Stimulated activated naive CD4-positive, alpha-beta T cell (primary cell): Measurements from ENCODE around the gene CLIP3.

ENCODE experiments used
- DNase-seq, 6 experiments: peaks; one replicate each; lab custom pipeline; 2025; lab: John Stamatoyannopoulos, UW

Gene CLIP3

DNA sequence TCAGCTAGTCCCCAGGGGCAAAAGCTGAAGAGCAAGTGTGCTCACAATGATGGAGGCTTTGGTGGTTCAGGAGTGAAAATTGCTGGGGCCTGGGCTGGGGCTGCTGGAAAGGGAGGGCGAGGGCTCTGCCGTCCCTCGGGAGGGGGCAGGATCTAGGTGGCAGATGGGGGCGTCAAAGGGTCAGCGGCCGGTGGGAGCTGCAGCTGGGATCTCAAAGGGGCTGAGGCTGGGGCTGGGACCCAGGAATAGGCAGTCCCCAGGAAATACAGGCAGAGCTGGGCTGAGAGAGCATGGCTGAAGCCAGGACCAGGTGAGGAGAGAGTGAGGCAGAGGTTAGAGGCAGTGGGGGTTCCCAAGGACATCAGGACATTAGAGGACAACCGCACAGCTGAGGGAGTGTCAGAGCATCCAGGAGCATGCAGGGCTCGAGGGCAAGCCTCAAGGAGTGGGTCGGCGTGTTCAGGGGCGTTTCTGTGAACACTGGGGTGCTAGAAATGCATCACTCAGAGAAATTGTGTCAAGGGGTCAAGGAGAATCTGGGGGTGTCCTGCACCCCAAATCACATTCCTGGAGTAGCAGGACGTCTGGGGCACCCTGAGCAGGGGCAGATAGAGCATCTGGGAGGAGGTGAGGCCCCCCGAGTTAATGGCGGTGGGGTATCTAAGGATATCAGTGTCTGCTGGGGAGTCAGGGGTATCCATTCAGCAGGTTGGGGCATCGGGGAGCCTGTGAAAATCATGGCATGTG lies 22.9 kb downstream of the CLIP3 start:
- DNase-seq: no peak

DNA sequence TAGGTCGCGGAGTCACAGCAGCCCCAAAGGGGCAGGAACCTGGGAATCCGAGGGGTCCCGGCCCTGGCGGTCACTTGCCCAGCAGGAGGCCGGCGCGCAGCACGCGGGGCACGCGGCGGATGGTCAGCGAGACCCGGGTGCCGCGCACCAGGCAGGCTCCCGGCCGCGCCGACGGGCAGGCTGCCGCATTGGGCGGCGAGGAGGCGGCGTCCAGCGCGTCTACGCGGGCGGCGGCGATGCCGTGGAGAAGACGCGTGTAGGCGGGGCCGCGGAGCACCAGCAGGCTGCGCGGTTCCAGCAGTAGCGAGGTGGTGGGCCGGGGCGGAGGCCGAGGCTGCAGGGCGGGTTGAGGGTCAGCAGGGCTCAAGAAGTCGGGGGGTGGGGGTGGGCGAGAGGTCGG lies 23.5 kb downstream of the CLIP3 start:
- peak in 5 of 6 experiments; percentile 6 to 24 (median 13) for DNase-seq

DNA sequence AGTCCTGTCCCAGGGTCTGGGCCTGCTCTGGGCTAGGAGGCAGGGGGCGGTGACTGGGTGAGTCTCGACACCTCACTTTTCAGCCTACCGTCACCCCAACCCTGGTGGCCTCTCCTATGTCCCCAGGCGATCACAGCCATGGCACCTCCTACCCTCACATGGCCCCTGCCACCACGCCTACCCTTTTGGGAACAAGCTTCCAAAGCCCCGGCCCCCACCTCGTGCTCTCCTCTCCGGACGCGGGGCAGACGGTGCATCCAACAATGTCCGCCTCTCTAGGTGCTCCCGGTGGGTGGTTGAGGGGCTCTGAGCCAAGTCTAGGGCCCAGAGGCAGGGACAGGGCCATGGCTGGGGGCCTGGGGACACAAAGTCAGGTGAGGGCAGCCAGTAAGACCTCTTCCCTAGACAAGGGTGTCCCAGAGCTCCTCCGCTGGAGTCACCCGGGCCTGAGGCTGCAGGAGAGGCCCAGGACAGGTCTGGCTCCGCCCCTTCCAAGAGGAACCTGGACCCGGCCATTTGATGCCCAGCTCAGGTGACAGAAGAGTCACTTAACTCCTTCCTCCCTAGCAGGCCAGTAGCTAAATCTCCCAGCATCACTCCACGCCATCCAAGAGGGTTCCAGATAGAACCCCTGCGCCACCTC lies 24.2 kb downstream of the CLIP3 start, which contains the start of gene SYNE4:
Gene SYNE4, minus strand, starts transcription at position 478 of the 643 bp plus-strand sequence. Its CDS starts 132 bp downstream, at position 346.
- DNase-seq: no peak

DNA sequence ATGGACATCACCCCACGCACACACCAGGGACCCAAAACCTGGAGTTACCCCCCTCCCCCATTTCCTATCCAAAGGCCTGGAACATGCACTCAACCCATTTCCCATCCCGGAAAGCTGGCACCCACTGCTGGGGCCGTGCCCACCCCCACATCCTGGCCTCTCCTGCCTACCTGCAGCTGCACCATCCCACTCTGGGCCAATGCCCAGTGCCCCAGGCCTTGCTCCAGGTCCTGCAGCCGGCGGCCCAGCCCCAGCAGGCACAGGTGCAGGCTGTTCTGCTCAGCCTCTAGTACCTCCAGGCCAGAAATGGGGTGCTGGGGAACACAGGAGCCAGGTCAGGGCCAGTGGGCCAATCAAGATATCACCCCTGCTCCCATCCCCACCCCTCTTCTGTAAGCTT lies 25.7 kb downstream of the CLIP3 start:
- DNase-seq: no peak

DNA sequence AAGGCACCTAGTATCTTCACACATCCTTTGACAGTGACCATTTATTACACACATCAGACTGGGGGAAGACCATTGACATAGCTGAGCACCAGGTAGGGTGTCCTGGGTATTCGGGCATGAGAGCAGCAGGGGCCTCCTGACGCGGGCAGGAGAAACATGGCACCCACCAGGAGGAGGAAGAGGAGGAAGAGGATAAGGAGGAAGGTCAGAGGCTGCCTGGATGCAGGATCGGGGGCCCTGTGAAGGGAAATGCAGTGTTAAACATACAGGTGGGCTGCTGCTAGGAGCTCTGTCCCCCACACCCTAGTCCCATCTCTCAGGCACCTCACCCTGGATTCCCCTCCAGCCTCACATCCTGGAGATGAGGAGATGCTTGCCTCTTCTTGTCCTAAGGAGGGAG lies 29.4 kb downstream of the CLIP3 start:
- no peak for DNase-seq

DNA sequence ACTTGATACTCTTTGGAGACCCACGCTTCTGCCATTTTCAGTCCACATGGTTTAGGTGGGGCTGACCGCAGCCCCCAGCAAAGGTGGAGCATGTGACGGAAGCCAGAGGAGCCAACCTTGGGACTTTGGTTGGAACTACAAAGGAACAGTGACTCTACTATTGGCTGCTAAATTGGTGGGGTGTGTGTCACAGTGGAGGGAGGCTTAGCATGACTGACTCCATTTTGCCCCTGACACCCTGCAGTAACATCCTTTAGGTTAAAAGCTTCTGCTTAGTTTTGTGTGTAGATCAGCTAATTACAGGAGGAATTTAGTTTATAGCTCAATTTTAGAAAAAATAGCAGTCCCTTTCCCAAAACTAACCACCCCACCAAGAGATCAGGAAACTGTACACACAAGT lies 31.1 kb downstream of the CLIP3 start:
- DNase-seq: no peak

DNA sequence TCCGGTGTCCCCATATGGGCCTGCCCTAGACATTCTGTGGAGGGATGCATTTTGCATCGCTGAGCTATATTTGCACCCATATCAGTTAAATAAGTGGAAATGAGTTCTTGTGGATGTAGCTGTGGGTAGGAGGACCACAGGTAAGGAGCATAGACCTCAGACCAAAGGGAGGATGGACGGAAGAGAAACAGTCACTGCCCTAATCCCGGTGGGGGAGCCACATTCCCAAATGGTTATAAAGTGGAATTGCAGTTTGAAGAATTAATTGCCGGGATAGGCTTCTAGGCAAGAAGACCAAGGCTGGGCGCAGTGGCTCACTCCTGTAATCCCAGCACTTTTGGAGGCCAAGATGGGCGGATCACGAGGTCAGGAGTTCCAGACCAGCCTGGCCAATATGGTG lies 35.9 kb downstream of the CLIP3 start:
- DNase-seq: no peak

DNA sequence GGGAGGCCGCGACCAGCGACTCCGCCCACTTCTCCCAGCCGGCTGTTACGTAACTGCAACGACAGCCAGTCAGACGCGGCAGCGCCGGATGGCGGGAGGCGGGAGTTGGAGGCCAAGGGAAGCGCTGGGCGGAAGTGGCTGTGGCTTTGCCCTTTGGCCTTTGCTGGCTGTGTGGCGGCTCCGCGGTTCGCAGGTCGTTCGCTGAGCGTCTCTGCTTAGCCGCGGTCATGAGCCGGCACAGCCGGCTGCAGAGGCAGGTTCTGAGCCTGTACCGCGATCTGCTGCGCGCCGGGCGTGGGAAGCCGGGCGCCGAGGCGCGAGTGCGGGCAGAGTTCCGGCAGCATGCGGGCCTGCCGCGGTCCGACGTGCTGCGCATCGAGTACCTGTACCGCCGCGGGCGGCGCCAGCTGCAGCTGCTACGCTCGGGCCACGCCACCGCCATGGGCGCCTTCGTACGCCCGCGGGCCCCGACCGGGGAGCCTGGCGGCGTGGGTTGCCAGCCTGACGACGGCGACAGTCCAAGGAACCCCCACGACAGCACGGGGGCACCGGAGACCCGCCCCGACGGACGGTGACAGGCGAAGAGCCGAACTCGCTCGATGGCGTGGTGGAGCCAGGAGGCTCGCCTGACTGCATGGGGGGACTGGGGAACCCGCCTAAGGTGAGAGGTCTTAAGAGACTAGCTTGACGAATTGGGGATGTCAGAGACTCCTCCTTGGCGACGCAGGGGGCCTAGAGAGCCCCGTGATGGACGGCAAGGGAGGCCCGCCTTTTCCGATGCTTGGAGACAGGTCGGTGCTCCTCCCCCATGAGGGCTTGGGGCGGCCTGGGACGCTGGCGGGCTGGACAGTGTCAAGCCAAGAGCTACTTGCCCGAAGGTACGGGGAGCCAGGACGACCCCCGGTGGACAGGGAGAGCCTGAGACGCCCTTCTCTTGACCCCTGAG lies 37.4 kb downstream of the CLIP3 start, which contains the start of gene SDHAF1:
Gene SDHAF1, plus strand, starts transcription at position 141 of the 946 bp plus-strand sequence. Its CDS starts 87 bp downstream, at position 228.
- DNase-seq: peak; percentile 80 to 90 (median 86)

DNA sequence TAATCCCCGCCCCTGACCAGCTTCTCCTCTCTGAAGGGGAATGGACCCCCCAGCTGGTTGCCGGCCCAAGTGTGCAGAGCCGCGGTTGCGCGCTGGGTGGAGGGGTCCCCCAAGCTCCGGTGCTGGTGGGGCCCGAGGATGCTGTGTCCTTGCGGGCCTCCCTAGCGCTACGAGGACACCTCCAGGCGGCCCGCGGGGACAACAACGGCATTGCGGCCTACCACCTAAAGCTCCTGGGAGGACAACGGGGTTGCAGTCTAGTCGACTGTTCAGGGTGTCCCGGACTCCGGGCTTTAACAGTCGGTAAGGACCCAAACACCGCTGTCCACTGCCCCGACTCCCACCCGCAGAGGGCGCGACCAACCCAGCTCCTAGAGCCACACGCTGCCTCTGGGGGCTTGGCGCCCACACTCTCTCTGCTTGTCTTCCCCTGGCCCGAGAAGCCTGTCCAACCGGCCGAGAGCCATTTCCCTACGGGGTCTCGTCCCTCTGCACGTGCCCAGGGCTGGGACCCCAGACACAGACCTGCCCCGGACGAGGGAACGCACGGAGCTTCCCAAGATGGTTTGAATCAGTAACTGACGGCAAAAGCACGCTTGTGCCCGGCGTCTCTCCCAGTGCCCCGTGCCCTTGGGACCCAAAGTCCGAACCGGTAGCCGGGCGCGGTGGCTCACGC lies 38.6 kb downstream of the CLIP3 start:
- peak in 2 of 6 experiments; percentile 1 to 19 for DNase-seq

DNA sequence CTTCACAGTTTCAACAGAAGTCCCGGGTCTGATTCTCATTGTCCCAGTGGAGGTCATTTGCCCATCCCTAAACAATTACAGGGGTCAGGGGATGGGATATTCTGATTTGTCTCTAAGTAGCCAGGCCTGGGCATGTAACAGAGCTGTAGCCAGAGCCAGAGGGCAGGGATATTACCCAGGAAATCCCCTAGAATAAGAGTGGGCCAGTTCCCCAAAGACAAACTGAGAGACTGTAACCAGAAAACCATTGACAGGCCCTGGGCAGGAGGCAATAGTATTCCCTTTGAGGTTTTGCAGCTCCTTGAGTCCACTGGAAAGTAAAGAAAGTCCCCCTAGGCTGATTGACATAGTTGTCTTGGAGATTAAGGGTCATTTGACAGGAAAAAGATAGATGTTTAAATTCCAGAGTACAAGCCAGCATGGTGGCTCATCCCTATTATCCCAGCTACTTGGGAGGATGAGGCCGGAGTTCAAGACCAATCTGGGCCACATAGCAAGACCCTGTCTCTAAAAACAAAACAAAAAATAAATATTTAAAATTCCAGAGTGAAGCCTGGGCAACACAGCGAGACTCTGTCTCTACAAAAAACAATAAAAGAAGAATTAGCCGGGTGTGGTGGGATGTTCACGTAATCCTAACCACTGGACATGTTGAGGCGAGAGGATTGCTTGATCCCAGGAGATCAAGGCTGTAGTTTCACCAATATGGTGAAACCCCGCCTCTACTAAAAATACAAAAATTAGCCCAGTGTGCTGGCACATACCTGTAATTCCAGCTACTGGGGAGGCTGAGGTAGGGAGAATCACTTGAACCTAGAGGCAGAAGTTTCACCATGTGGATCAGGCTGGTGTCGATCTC lies 39.5 kb downstream of the CLIP3 start:
- no peak for DNase-seq

DNA sequence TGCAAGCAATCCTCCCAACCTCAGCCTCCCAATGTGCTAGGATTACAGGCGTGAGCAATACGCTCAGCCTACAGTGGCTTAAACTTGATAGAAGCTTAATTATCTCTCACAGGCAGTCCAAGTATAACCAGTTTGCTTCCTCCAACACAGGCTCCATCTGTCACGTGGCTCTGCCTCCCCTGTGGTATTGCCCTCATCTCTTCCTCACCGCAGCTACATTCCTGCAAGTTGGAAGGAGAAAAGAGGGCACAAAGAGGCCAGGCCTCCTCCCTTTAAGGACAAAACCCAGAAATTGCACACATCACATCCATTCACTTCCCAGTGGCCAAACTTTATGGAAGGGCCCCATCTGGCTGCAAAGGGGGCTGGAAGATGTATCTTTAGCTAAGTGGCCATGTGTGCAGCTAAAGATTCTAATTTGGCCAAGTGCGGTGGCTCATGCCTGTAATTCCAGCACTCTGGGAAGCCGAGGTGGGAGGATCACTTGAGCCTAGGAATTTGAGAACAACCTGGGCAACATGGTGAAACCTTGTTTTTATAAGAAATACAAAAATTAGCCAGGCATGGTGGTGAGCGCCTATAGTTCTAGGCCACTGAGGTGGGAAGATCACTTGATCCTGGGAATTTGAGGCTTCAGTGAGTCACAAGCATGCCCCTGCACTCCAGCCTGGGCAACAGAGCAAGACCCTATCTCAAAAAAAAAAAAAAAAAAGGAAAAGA lies 40.8 kb downstream of the CLIP3 start:
- DNase-seq: no peak

DNA sequence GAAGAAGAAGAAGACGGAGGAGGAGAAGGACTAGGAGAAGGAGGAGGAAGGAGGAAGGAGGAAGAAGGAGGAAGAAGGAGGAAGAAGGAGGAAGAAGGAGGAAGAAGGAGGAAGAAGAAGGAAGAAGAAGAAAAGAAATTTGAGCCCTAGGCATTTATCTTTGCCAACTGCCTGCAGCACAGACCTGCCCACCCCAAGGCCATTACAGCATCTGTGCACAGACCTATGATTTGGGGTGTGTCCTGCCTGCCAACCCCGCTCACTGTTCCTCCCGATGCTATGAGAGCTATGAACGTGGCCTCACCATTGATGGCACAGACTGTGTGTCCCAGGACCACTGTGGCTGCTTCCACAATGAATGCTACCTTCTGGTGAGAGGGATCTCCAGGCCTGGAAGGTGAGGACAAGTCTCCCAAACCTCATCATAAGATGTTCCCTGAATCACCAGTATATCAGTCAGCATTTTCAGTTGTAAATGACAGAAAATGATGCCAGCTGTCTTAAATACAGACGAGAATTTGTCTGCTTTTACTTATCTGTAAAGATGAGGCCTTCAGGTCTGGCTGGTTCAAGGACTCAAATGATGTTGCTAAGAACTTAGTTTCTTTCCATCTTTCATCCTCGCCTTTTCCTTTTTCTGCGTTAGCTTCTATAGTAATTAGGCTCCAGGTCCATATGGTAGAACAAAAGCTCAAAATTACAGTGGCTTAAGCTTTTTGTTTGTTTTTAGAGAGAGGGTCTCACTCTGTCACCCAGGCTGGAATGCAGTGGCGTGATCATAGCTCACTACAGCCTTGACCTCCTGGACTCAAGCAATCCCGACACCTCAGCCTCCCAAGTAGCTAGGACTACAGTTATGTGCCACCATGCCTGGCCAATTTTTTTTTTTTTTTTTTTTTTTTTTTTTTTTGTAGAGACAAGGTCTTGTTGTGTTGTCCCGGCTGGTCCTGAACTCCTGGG lies 41.6 kb downstream of the CLIP3 start:
- no peak for DNase-seq

DNA sequence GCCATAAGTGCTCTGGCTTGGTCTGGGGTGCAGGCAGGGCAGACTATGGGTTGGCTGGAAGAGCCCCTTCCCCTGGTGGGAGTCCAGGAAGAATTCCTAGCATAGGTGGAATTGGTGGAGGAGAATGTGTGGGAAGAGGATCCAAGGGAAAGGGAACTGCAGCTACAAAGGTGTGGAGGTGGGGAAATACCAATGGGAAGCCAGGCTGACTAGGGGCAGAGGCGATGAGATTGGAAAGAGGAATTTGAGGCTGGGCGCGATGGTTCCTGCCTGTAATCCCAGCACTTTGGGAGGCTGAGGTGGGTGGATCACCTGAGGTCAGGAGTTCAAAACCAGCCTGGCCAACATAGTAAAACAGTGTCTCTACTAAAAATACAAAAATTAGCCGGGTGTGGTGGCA lies 42.5 kb downstream of the CLIP3 start:
- DNase-seq: no peak

DNA sequence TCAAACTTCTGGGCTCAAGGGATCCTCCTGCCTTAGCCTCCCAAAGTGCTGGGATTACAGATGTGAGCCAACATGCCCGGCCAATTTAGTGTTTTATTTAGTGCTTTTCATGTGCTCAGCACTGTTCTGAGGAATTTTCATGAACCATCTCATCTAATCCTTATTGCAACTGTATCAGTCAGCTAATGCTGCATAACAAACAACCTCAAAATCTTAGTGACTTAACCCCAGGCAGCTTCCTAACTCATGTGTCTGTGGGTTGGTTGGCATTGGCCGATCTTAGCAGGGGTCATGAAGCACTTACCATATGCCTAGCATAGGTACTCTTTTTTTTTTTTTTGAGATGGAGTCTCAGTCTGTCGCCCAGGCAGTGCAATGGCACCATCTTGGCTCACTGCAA lies 43.8 kb downstream of the CLIP3 start:
- no peak for DNase-seq

DNA sequence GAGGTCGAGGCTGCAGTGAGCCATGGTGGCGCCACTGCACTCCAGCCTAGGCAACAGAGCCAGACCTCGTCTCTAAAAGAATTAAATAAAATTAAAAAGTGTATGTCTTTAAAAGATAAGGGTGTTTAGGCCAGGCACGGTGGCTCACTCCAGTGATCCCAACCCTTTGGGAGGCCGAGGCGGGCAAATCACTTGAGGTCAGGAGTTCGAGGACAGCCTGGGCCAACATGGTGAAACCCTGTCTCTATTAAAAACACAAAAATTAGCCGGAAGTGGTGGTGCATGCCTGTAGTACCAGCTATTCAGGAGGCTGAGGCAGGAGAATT lies 45.1 kb downstream of the CLIP3 start:
- DNase-seq: no peak

DNA sequence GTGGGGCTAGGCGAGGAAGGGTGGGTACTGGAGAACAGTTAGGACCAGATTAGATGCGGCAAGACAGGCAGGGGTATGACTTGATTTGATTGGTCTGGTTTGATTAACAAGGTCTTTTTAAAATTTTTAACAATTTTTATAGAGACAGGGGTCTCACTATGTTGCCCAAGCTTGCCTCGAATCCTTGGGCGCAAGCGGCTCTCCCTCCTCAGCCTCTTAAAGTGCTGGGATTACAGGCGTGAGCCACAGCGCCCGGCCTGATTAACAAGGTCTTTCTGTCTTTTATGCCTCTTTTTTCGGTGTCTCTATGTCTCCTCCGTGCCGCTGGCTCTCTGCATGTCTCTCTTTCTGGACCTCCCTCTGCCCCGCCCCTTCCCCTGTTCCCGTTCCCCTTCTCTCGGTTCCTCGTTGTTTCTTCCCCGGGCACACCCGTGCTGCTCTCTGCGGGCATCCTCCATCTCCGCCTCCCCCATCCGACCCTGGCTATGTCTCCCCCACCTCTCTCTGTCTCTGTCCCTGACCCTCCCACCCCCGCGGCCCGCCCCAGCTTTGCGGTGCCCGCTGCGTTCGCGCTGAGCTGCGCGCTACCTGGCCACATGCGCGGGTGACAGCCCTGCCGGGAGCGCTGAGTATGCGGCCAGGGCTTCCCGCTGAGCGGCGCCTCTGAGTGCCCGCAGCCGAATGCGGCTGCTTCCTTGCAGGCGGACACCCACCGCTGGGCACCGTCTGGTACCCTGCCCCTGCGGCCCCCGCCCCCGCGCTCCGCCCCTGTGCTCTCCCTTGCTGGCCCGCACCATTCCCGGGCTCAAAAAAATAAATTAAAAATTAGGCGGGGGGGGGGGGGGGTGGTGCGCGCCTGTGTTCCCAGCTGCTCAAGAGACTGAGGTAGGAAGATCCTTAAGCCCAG lies 45.8 kb downstream of the CLIP3 start:
- DNase-seq: peak in 1 of 6 experiments; percentile 6

DNA sequence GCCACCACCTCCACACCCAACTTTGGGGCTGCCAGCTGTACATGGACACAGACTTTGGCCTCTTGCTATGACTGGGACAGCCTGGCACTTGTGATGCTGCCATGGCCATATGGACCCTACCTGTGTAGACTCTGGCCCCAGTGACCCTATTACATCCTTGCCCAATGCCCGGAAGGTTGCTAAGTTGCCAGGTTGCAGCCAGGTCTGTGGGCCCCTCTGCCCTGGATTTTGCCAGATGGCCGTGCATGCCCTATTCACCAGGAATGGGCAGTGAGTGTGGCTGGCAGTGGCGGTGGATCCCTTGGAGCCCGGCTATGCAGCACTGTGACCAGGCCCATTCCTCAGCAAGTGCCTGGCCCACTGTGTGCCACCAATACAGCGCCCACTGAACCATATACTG lies 46.6 kb downstream of the CLIP3 start:
- no peak for DNase-seq

DNA sequence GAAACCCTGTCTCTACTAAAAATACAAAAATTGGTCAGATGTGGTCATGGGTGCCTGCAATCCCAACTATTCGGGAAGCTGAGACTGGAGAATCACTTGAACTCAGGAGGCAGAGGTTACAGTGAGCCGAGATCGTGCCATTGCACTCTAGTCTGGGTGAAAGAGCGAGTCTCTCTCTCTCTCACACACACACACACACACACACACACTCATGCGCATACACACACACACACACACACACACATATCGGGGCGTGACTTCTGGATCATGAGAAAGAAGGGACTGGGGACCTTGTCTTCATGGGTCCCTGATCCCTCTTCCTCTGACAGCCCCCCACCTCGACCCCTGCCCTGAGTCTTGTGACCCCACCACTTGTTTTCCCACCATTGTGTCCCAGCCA lies 49.5 kb downstream of the CLIP3 start:
- no peak for DNase-seq
